H1 (cell line): ENCODE results near the gene TMEM161A. TPM values are rescaled to one million over a fixed set of nuclear protein-coding genes. Genes with fewer than 3 reads are reported as not detected.

Experiments used
- CTCF ChIA-PET: fragments of 300-600 bp; sonication (Branson Sonifier 250); formaldehyde crosslinking; loops from one replicate; lab custom pipeline; 2021; ENCODE audit not compliant: partially characterized antibody; lab: Charles Lee
- POLR2A ChIA-PET: fragments of 300-600 bp; sonication (Branson Sonifier 250); formaldehyde crosslinking; loops from one replicate; lab custom pipeline; 2021; ENCODE audit warnings: inconsistent platforms; ENCODE audit not compliant: partially characterized antibody; lab: Charles Lee
- DNase-seq, 2 experiments: peaks; one replicate each; pipeline versions ENCODE4 v3.0.0 to v3.0.0-alpha.2; 2010 to 2022; ENCODE audit warnings: low spot score in 2 of 2, low read depth in 1 of 2, mixed read lengths in 1 of 2
- FAIRE-seq: peaks from 2 replicates; lab custom pipeline; 2011; peaks lifted over from hg19 to GRCh38; lab: Jason Lieb, UNC
- H2AFZ ChIP-seq: 2 replicates; pipeline ENCODE4 v1.8.1; 2012; ENCODE audit warnings: low read length, inconsistent platforms
- H2AK5ac ChIP-seq: 2 replicates; pipeline ENCODE4 v1.6.1; 2013; ENCODE audit warnings: low read depth, low read length
- H2BK120ac ChIP-seq: replicated peaks from 2 replicates; pipeline ENCODE3; 2013; ENCODE audit warnings: low read depth, low read length, inconsistent platforms
- H2BK12ac ChIP-seq: 2 replicates; pipeline ENCODE4 v1.6.1; 2013; ENCODE audit warnings: low read depth, low read length
- H2BK15ac ChIP-seq: 2 replicates; pipeline ENCODE4 v1.6.1; 2013; ENCODE audit warnings: low read length
- H2BK20ac ChIP-seq: 2 replicates; pipeline ENCODE4 v1.6.1; 2013; ENCODE audit warnings: low read length
- H2BK5ac ChIP-seq: 2 replicates; pipeline ENCODE4 v1.6.1; 2013; ENCODE audit warnings: low read depth, low read length
- H3K14ac ChIP-seq: 2 replicates; pipeline ENCODE4 v1.6.1; 2013; ENCODE audit warnings: inconsistent platforms; ENCODE audit not compliant: insufficient read length
- H3K18ac ChIP-seq: 2 replicates; pipeline ENCODE4 v1.6.1; 2013; ENCODE audit warnings: low read length; ENCODE audit errors: extremely low read depth
- H3K23ac ChIP-seq: 2 replicates; pipeline ENCODE4 v1.6.1; 2013; ENCODE audit warnings: inconsistent platforms; ENCODE audit not compliant: insufficient read length
- H3K23me2 ChIP-seq: 2 replicates; pipeline ENCODE4 v1.6.1; 2013; ENCODE audit warnings: low read depth, low read length
- H3K27ac ChIP-seq: 2 replicates; pipeline ENCODE4 v1.6.1; 2011; ENCODE audit warnings: low read depth, low read length, inconsistent platforms
- H3K27me3 ChIP-seq, 4 experiments: replicated peaks in 1 of 4; 1 replicate in 1 of 4; 2 replicates in 3 of 4; pipeline versions ENCODE4 v1.6.1 to v1.8.1; 2011 to 2013; ENCODE audit warnings: low read length in 3 of 4, mild to moderate bottlenecking in 3 of 4, inconsistent platforms in 2 of 4, mixed read lengths in 2 of 4, moderate library complexity in 1 of 4; ENCODE audit not compliant: control insufficient read depth in 3 of 4, insufficient read depth in 3 of 4; ENCODE audit errors: extremely low read depth in 1 of 4
- H3K36me3 ChIP-seq, 4 experiments: 2 replicates each; pipeline versions ENCODE4 v1.6.1 to v1.8.1; 2011 to 2013; ENCODE audit warnings: mild to moderate bottlenecking in 4 of 4, low read length in 3 of 4, moderate library complexity in 2 of 4, control low read depth in 1 of 4, inconsistent platforms in 1 of 4; ENCODE audit not compliant: insufficient read depth in 4 of 4, control insufficient read depth in 2 of 4
- H3K4ac ChIP-seq: replicated peaks from 2 replicates; pipeline ENCODE3; 2013; ENCODE audit warnings: low read length, low read depth, mixed read lengths, inconsistent platforms; ENCODE audit not compliant: insufficient read length
- H3K4me1 ChIP-seq, 4 experiments: replicated peaks in 1 of 4; 1 replicate in 1 of 4; 2 replicates in 3 of 4; pipeline versions ENCODE4 v1.6.1 to v1.8.1; 2011 to 2013; ENCODE audit warnings: low read length in 3 of 4, inconsistent platforms in 2 of 4, mixed read lengths in 1 of 4; ENCODE audit not compliant: insufficient read depth in 4 of 4, control insufficient read depth in 3 of 4
- H3K4me2 ChIP-seq, 2 experiments: 2 replicates each; pipeline versions ENCODE4 v1.6.1 to v1.8.1; 2011 to 2013; ENCODE audit warnings: low read depth in 2 of 2, low read length in 2 of 2, control low read depth in 1 of 2, inconsistent platforms in 1 of 2, mild to moderate bottlenecking in 1 of 2; ENCODE audit not compliant: insufficient read depth in 1 of 2
- H3K4me3 ChIP-seq, 4 experiments: fragments of 200-600, 300-600 bp in 1 of 4; sonication (generic), shearing (Covaris generic), sonication (Bioruptor Twin) in 1 of 4; 2 replicates each; pipeline versions ENCODE4 v1.5.1 to v1.8.1; 2011 to 2016; ENCODE audit warnings: low read length in 4 of 4, low read depth in 3 of 4, control low read depth in 2 of 4, inconsistent platforms in 2 of 4, mild to moderate bottlenecking in 2 of 4, mixed read lengths in 1 of 4, moderate library complexity in 1 of 4; ENCODE audit not compliant: insufficient read depth in 2 of 4; ENCODE audit errors: extremely low read depth in 1 of 4
- H3K56ac ChIP-seq: replicated peaks from 2 replicates; pipeline ENCODE3; 2013; ENCODE audit warnings: low read depth, mild to moderate bottlenecking, mixed read lengths, low read length, inconsistent platforms; ENCODE audit not compliant: insufficient read length
- H3K79me1 ChIP-seq: 2 replicates; pipeline ENCODE4 v1.6.1; 2013; ENCODE audit warnings: low read depth, low read length, control low read depth
- H3K79me2 ChIP-seq, 2 experiments: 2 replicates each; pipeline versions ENCODE4 v1.6.1 to v1.8.1; 2012 to 2013; ENCODE audit warnings: low read length in 2 of 2, mild to moderate bottlenecking in 2 of 2, inconsistent platforms in 1 of 2; ENCODE audit not compliant: insufficient read depth in 2 of 2, control insufficient read depth in 1 of 2
- H3K9ac ChIP-seq, 4 experiments: replicated peaks in 1 of 4; 1 replicate in 1 of 4; 2 replicates in 3 of 4; pipeline versions ENCODE4 v1.6.1 to v1.8.1; 2011 to 2013; ENCODE audit warnings: low read depth in 3 of 4, low read length in 3 of 4, control low read depth in 2 of 4, mild to moderate bottlenecking in 2 of 4, moderate library complexity in 2 of 4, inconsistent platforms in 1 of 4; ENCODE audit errors: extremely low read depth in 1 of 4
- H3K9me3 ChIP-seq, 2 experiments: 2 replicates each; pipeline versions ENCODE4 v1.6.1 to v1.8.1; 2012 to 2013; ENCODE audit warnings: mild to moderate bottlenecking in 2 of 2, moderate library complexity in 2 of 2, control low read depth in 1 of 2, inconsistent platforms in 1 of 2, low read depth in 1 of 2, low read length in 1 of 2, mixed read lengths in 1 of 2; ENCODE audit not compliant: insufficient read depth in 2 of 2
- H4K20me1 ChIP-seq, 2 experiments: replicated peaks in 1 of 2; 2 replicates each; pipeline versions ENCODE3 to v1.8.1; 2011 to 2013; ENCODE audit warnings: inconsistent platforms in 2 of 2, low read length in 2 of 2, mild to moderate bottlenecking in 1 of 2; ENCODE audit not compliant: insufficient read depth in 2 of 2, control insufficient read depth in 1 of 2
- H4K5ac ChIP-seq: 2 replicates; pipeline ENCODE4 v1.6.1; 2013; ENCODE audit warnings: low read length, low read depth, mixed read lengths, inconsistent platforms; ENCODE audit not compliant: insufficient read length
- H4K8ac ChIP-seq: 2 replicates; pipeline ENCODE4 v1.8.0; 2013; ENCODE audit warnings: mild to moderate bottlenecking, moderate library complexity, low read length, inconsistent platforms; ENCODE audit not compliant: insufficient read depth; ENCODE audit errors: extremely low read depth
- H4K91ac ChIP-seq: replicated peaks from 2 replicates; pipeline ENCODE3; 2013; ENCODE audit warnings: low read length, mixed read lengths, inconsistent platforms; ENCODE audit not compliant: insufficient read length
- ATF3 ChIP-seq: IDR thresholded peaks from 2 replicates; pipeline ENCODE4 v1.6.1; 2011; ENCODE audit warnings: low read depth, mild to moderate bottlenecking, low read length; ENCODE audit not compliant: insufficient read depth
- CEBPB ChIP-seq: IDR thresholded peaks from 2 replicates; pipeline ENCODE4 v1.6.1; 2012; ENCODE audit warnings: low read depth, low read length
- HDAC6 ChIP-seq: IDR thresholded peaks from one replicate; pipeline ENCODE4 v1.7.1; 2012; ENCODE audit warnings: low read depth, mild to moderate bottlenecking, inconsistent platforms, low read length, moderate library complexity
- JUND ChIP-seq: IDR thresholded peaks from 2 replicates; pipeline ENCODE4 v1.6.1; 2011; ENCODE audit warnings: mild to moderate bottlenecking, improper control_type of control experiment, low read length
- MAX ChIP-seq: IDR thresholded peaks from 2 replicates; pipeline ENCODE4 v1.6.1; 2012; ENCODE audit warnings: inconsistent platforms
- RNF2 ChIP-seq: fragments of 200-900, 300-1000 bp; sonication (generic); IDR thresholded peaks from 2 replicates; pipeline ENCODE4 v1.7.1; 2016; ENCODE audit warnings: borderline replicate concordance, low read depth, mild to moderate bottlenecking, antibody characterized with exemption, low read length; ENCODE audit not compliant: poor library complexity, severe bottlenecking; ENCODE audit errors: missing control alignments
- SIX5 ChIP-seq: IDR thresholded peaks from 2 replicates; pipeline ENCODE4 v1.6.1; 2011; ENCODE audit warnings: mild to moderate bottlenecking, low read depth, low read length
- TBP ChIP-seq: IDR thresholded peaks from 2 replicates; pipeline ENCODE4 v1.6.1; 2011; ENCODE audit warnings: low read depth, low read length, improper control_type of control experiment
- USF2 ChIP-seq: IDR thresholded peaks from 2 replicates; pipeline ENCODE4 v1.6.1; 2011; ENCODE audit warnings: low read length, improper control_type of control experiment
- WGBS, 2 experiments: shearing (Covaris generic) in 1 of 2; methylation state at CpG; one replicate each; pipeline versions ENCODE4 v1.1.6 to v1.1.7; 2013 to 2015; ENCODE audit warnings: low lambda C conversion rate in 2 of 2, mixed read lengths in 2 of 2, inconsistent platforms in 1 of 2, low coverage in 1 of 2, missing lambda C conversion rate in 1 of 2; ENCODE audit not compliant: insufficient replicate concordance in 2 of 2, insufficient coverage in 1 of 2, insufficient read length in 1 of 2; ENCODE audit errors: extremely low coverage in 1 of 2, missing lambda C conversion rate in 1 of 2; 5-methylcytosine and 5-hydroxymethylcytosine counted together
- polyA plus RNA-seq, 7 experiments: library from polyadenylated mRNA; depleted of rRNA in 3 of 7; stranded (reverse) in 5 of 7; unstranded in 2 of 7; fragments of >200 nt in 5 of 7; fragments of 200-250 nt in 2 of 7; gene quantifications; 1 replicate in 5 of 7; 2 replicates in 1 of 7; 4 replicates in 1 of 7; pipeline versions ENCODE4 v1.2.1 to v1.2.3, GENCODE V29; 2011 to 2013; ENCODE audit warnings: missing spikeins in 2 of 7, mixed read lengths in 2 of 7
- total RNA-seq: library from RNA; stranded (reverse); fragmentation: NEBNext Ultra II Directional; extraction: Animal tissue kit (Norgen Biotek cat#: 25700); gene quantifications from 2 replicates; pipeline ENCODE4 v1.2.1, GENCODE V29; 2021

TMEM161A gene
- total and polyA plus RNA-seq, 2 of the 8 experiments (the other 6 are each of a cell fraction or from before 2014, with no cell fraction given) = 47.8 to 103 TPM

- no peaks in the 10 kb centered on the region; a peak in 2 of 7 replicates for H3K4me1 ChIP-seq
- H4K8ac ChIP-seq = no peak overlapping the region
- no peak overlapping the region for H3K23ac ChIP-seq
- no peak overlapping the region for H2BK15ac ChIP-seq
- H3K23me2 ChIP-seq = no peaks in the 10 kb centered on the region
- no peak overlapping the region for H3K56ac ChIP-seq
- H2BK120ac ChIP-seq = no peak overlapping the region
- H4K91ac ChIP-seq = no peak overlapping the region
- CTCF ChIA-PET = interaction anchor here (1.0 to 11.9 kb wide), 5 partner anchors 11 to 83 kb away, joined by 3 to 109 read pairs (median 3); no protein-coding TSS in a partner anchor
- H4K20me1 ChIP-seq = no peaks in the 10 kb centered on the region
- no peak overlapping the region for H3K4me2 ChIP-seq
- H2BK12ac ChIP-seq = no peak overlapping the region
- DNase-seq = no peak
- H3K18ac ChIP-seq = no peak overlapping the region
- H3K9me3 ChIP-seq = no peaks in the 10 kb centered on the region
- no peak for FAIRE-seq
- no peak overlapping the region for H3K14ac ChIP-seq
- H3K4me3 ChIP-seq = no peak overlapping the region
- no peak overlapping the region for H3K27ac ChIP-seq
- 91% methylated on average over 13 of the region's 13 CpGs; no CpG with 5 or more reads in 1 of the 2 experiments for WGBS, 2 experiments
- TF ChIP-seq ATF3 (no peak), RNF2 (no peak), MAX (no peak), USF2 (no peak), CEBPB (no peak), JUND (no peak), SIX5 (no peak), TBP (no peak), HDAC6 (no peak)
- TF ChIP-seq, all 59 proteins: peak for 0
- Histone ChIP-seq H2BK5ac (no peak overlapping the region), H3K79me2 (no peaks in the 10 kb centered on the region), H3K9ac (no peak overlapping the region), H3K27me3 (no peaks in the 10 kb centered on the region; a peak in 1 of 7 replicates), H2AK5ac (no peak overlapping the region), H2BK20ac (no peak overlapping the region), H2AFZ (no peak overlapping the region), H3K79me1 (no peaks in the 10 kb centered on the region), H3K36me3 (peaks cover 0 to 8% (median 0%) of the 10 kb centered on the region in 4 experiments; a peak in 1 of 8 replicates), H4K5ac (no peak overlapping the region), H3K4ac (no peak overlapping the region)
- POLR2A ChIA-PET = interaction anchor here (1.1 to 2.0 kb wide), 3 partner anchors 8 to 12 kb away, joined by 5 to 6 read pairs (median 5); no protein-coding TSS in a partner anchor
Measured at GRCh38 chr19:19152668-19153384, 14.5 kb upstream of the TMEM161A start.
